HCT116 (cell line): ENCODE results near the gene TBX3. TPM values are rescaled to one million over a fixed set of nuclear protein-coding genes. Genes with fewer than 3 reads are reported as not detected.

Experiments used
- ATAC-seq: fragments of 200-7000 bp; cut with Tn5 transposase; 2 replicates; pipeline ENCODE4 v1.9.1; 2020; ENCODE audit warnings: mild to moderate bottlenecking, moderate library complexity
- BruUV-seq: library from RNA; stranded (reverse); fragments of 400-500 nt; replicated peaks from 2 replicates; lab custom pipeline; 2021; lab: Mats Ljungman, UMichigan
- CTCF ChIA-PET: fragments of 300-600 bp; sonication (Branson Sonifier 250); formaldehyde crosslinking; loops from one replicate; lab custom pipeline; 2021; ENCODE audit warnings: antibody characterized with exemption; lab: Charles Lee
- POLR2A ChIA-PET: fragments of 300-600, 350-600 bp; sonication (Branson Sonifier 250); formaldehyde crosslinking; loops from one replicate; lab custom pipeline; 2021; ENCODE audit warnings: antibody characterized with exemption; lab: Charles Lee
- RAD21 ChIA-PET, 2 experiments: fragments of 300-600 bp; sonication (Branson Sonifier 250); formaldehyde crosslinking; loops; one replicate each; lab custom pipeline; 2023; ENCODE audit warnings: low total read pairs in 2 of 2; ENCODE audit not compliant: uncharacterized antibody in 2 of 2, unreplicated experiment in 2 of 2, low non-redundant PET in 1 of 2; lab: Charles Lee
- DNase-seq: peaks from one replicate; pipeline ENCODE4 v3.0.0-alpha.2; 2010; ENCODE audit warnings: low read depth, low spot score
- H2AFZ ChIP-seq: fragments of 200-600 bp; shearing (Covaris generic), sonication (generic); 2 replicates; pipeline ENCODE4 v1.6.1; 2017; ENCODE audit warnings: low read depth, mixed run types, mixed read lengths, antibody characterized with exemption, low read length; ENCODE audit not compliant: poor library complexity, severe bottlenecking
- H3K27ac ChIP-seq: 2 replicates; pipeline ENCODE4 v1.5.1; 2012; ENCODE audit warnings: low read depth, low read length
- H3K27me3 ChIP-seq: fragments of 200-600 bp; sonication (generic); 2 replicates; pipeline ENCODE4 v1.6.1; 2016; ENCODE audit warnings: mixed run types, low read length, mixed read lengths; ENCODE audit not compliant: insufficient read depth
- H3K36me3 ChIP-seq, 2 experiments: fragments of 200-500 bp in 1 of 2; fragments of 200-600 bp in 1 of 2; sonication (Bioruptor generic) in 1 of 2; sonication (generic) in 1 of 2; 2 replicates each; pipeline versions ENCODE4 v1.5.1 to v1.6.1; 2014 to 2016; ENCODE audit warnings: low read length in 2 of 2, inconsistent platforms in 1 of 2, mixed read lengths in 1 of 2, mixed run types in 1 of 2; ENCODE audit not compliant: insufficient read depth in 2 of 2, control insufficient read depth in 1 of 2
- H3K4me1 ChIP-seq, 2 experiments: fragments of 200-600 bp in 1 of 2; sonication (generic) in 1 of 2; 2 replicates each; pipeline versions ENCODE4 v1.5.1 to v1.6.1; 2012 to 2017; ENCODE audit warnings: low read length in 2 of 2, inconsistent platforms in 1 of 2, mild to moderate bottlenecking in 1 of 2, mixed read lengths in 1 of 2, mixed run types in 1 of 2, moderate library complexity in 1 of 2; ENCODE audit not compliant: insufficient read depth in 2 of 2, control insufficient read depth in 1 of 2
- H3K4me2 ChIP-seq: fragments of 200-600 bp; sonication (generic); 2 replicates; pipeline ENCODE4 v1.6.1; 2017; ENCODE audit warnings: mixed run types, low read length, mixed read lengths
- H3K4me3 ChIP-seq, 2 experiments: fragments of 200-600 bp in 1 of 2; sonication (generic) in 1 of 2; replicated peaks in 1 of 2; 2 replicates each; pipeline ENCODE4 v1.5.1; 2011 to 2016; ENCODE audit warnings: low read length in 2 of 2, control low read depth in 1 of 2, low read depth in 1 of 2, mild to moderate bottlenecking in 1 of 2, mixed read lengths in 1 of 2, mixed run types in 1 of 2
- H3K79me2 ChIP-seq: fragments of 200-600 bp; sonication (generic); 2 replicates; pipeline ENCODE4 v1.6.1; 2017; ENCODE audit warnings: mild to moderate bottlenecking, mixed run types, low read length, moderate library complexity, mixed read lengths; ENCODE audit not compliant: insufficient read depth
- H3K9ac ChIP-seq: fragments of 200-600 bp; sonication (generic); 2 replicates; pipeline ENCODE4 v1.6.1; 2016; ENCODE audit warnings: low read length, mixed read lengths
- H3K9me2 ChIP-seq: fragments of 200-600 bp; sonication (generic), shearing (Covaris generic); 2 replicates; pipeline ENCODE4 v1.6.1; 2017; ENCODE audit warnings: mixed run types, mild to moderate bottlenecking, moderate library complexity; ENCODE audit not compliant: insufficient read depth
- H3K9me3 ChIP-seq, 2 experiments: fragments of 200-500 bp in 1 of 2; fragments of 200-600 bp in 1 of 2; sonication (Bioruptor generic) in 1 of 2; sonication (generic) in 1 of 2; 2 replicates each; pipeline ENCODE4 v1.6.1; 2014 to 2017; ENCODE audit warnings: low read length in 2 of 2, mixed read lengths in 2 of 2, inconsistent platforms in 1 of 2, low read depth in 1 of 2, mild to moderate bottlenecking in 1 of 2, mixed run types in 1 of 2, moderate library complexity in 1 of 2; ENCODE audit not compliant: control insufficient read depth in 1 of 2, insufficient read depth in 1 of 2
- H4K20me1 ChIP-seq: fragments of 200-600 bp; sonication (generic), shearing (Covaris generic); 2 replicates; pipeline ENCODE4 v1.6.1; 2017; ENCODE audit warnings: mixed run types, mild to moderate bottlenecking, moderate library complexity; ENCODE audit not compliant: insufficient read depth
- ATF3 ChIP-seq: IDR thresholded peaks from 2 replicates; pipeline ENCODE4 v1.6.1; 2012
- ELF1 ChIP-seq: IDR thresholded peaks from 2 replicates; pipeline ENCODE4 v1.6.1; 2012; ENCODE audit warnings: low read depth, borderline replicate concordance
- EZH2phosphoT487 ChIP-seq: fragments of 200-600 bp; IDR thresholded peaks from 2 replicates; pipeline ENCODE4 v1.6.1; 2018; ENCODE audit warnings: antibody characterized with exemption, borderline replicate concordance
- FOSL1 ChIP-seq: IDR thresholded peaks from 2 replicates; pipeline ENCODE4 v1.6.1; 2012; ENCODE audit warnings: low read depth
- MAX ChIP-seq: IDR thresholded peaks from 2 replicates; pipeline ENCODE4 v1.6.1; 2012
- POLR2A ChIP-seq: IDR thresholded peaks from 2 replicates; pipeline ENCODE4 v1.7.0; 2011; ENCODE audit warnings: borderline replicate concordance; ENCODE audit not compliant: insufficient read depth, insufficient read length; ENCODE audit errors: extremely low read depth
- YY1 ChIP-seq: IDR thresholded peaks from 2 replicates; pipeline ENCODE4 v1.6.1; 2011; ENCODE audit warnings: low read length, low read depth, moderate library complexity, mild to moderate bottlenecking; ENCODE audit not compliant: insufficient replicate concordance; ENCODE audit errors: extremely low read depth
- ZBTB33 ChIP-seq: IDR thresholded peaks from 2 replicates; pipeline ENCODE4 v1.6.1; 2011; ENCODE audit warnings: mild to moderate bottlenecking, low read length, moderate library complexity; ENCODE audit not compliant: insufficient replicate concordance; ENCODE audit errors: extremely low read depth
- ZNF274 ChIP-seq: fragments of 200-500 bp; sonication (Bioruptor generic); IDR thresholded peaks from 2 replicates; pipeline ENCODE4 v1.6.1; 2014; ENCODE audit warnings: mild to moderate bottlenecking, low read depth, low read length, inconsistent platforms
- intact Hi-C: fragments of 100-400 bp; cut with micrococcal nuclease; formaldehyde crosslinking; loops from 2 replicates; pipeline ENCODE4 v1.10.0; 2022
- total RNA-seq: library from RNA; stranded (reverse); gene quantifications from one replicate; pipeline ENCODE4 v1.2.1, GENCODE V29; 2021; ENCODE audit not compliant: unreplicated experiment

Gene TBX3
- total RNA-seq, 1 experiment from 2014 or later: 12.8 TPM

GRCh38 chr12:114661245-114661644 lies 22.7 kb downstream of the TBX3 start:
- no peaks in the 10 kb centered on the region for H3K79me2 ChIP-seq

More at GRCh38 chr12:114661245-114661644, 22.7 kb downstream of the TBX3 start:
- H3K9me2 ChIP-seq: no peaks in the 10 kb centered on the region
- peaks cover 6 to 22% of the 10 kb centered on the region in 2 experiments; a peak in 3 of 4 replicates for H3K4me1 ChIP-seq
- no peaks in the 10 kb centered on the region for H4K20me1 ChIP-seq
- no peak overlapping the region for H2AFZ ChIP-seq
- POLR2A ChIA-PET: no interaction called here
- no TSS peak for BruUV-seq
- TF ChIP-seq ZNF274 (no peak), ATF3 (no peak), YY1 (no peak), FOSL1 (no peak), ZBTB33 (no peak), ELF1 (no peak), EZH2phosphoT487 (no peak), MAX (no peak), POLR2A (no peak)
- H3K36me3 ChIP-seq: no peaks in the 10 kb centered on the region
- intact Hi-C loops: loop anchor here (5.0 to 10.0 kb wide), 2 partner anchors 504 to 1111 kb away; no protein-coding TSS in a partner anchor
- no peak overlapping the region for H3K4me3 ChIP-seq
- ATAC-seq (no peak), DNase-seq (no peak)
- no peaks in the 10 kb centered on the region for H3K9me3 ChIP-seq
- H3K9ac ChIP-seq: no peak overlapping the region
- H3K4me2 ChIP-seq: no peak overlapping the region
- RAD21 ChIA-PET: no interaction called here
- no peak overlapping the region for H3K27ac ChIP-seq
- CTCF ChIA-PET: interaction anchor here (2.4 kb wide), 1 partner anchor 681 kb away, joined by 10 read pairs; no protein-coding TSS in a partner anchor
- no peaks in the 10 kb centered on the region for H3K27me3 ChIP-seq
